B cell (primary cell): ENCODE data around the gene MSANTD3. TPM values are rescaled to one million over a fixed set of nuclear protein-coding genes. Genes with fewer than 3 reads are reported as not detected.

ENCODE experiments used
- ATAC-seq: fragments of 200-7000 bp; cut with Tn5 transposase; one replicate; pipeline ENCODE4 v1.10.0; 2021; ENCODE audit warnings: low read depth, mild to moderate bottlenecking, moderate number of reproducible peaks, moderate library complexity
- CTCF ChIA-PET: fragments of 350-600 bp; sonication (Branson Sonifier 250); formaldehyde crosslinking; loops from one replicate; lab custom pipeline; 2021; ENCODE audit warnings: antibody characterized with exemption, inconsistent platforms; lab: Charles Lee
- POLR2A ChIA-PET: fragments of 350-600 bp; sonication (Branson Sonifier 250); formaldehyde crosslinking; loops from one replicate; lab custom pipeline; 2021; ENCODE audit warnings: antibody characterized with exemption; lab: Charles Lee
- DNase-seq: peaks from one replicate; pipeline ENCODE4 v3.0.0; 2013
- H2AFZ ChIP-seq: 2 replicates; pipeline ENCODE4 v1.6.1; 2012; ENCODE audit warnings: mild to moderate bottlenecking, low read depth, low read length; ENCODE audit not compliant: insufficient read depth, poor library complexity, severe bottlenecking
- H3K27ac ChIP-seq, 2 donors: 1 replicate in 1 of 2; 2 replicates in 1 of 2; pipeline ENCODE4 v1.5.1; 2012 to 2013; ENCODE audit warnings: low read length in 2 of 2, mild to moderate bottlenecking in 2 of 2, moderate library complexity in 1 of 2
- H3K27me3 ChIP-seq, 4 experiments: fragments of 200-600 bp in 1 of 4; sonication (generic) in 1 of 4; replicated peaks in 1 of 4; 1 replicate in 2 of 4; 2 replicates in 2 of 4; pipeline versions ENCODE4 v1.6.1 to v1.7.0; 2013 to 2016; ENCODE audit warnings: low read length in 3 of 4, mild to moderate bottlenecking in 2 of 4, mixed read lengths in 1 of 4, moderate library complexity in 1 of 4; ENCODE audit not compliant: insufficient read depth in 4 of 4, control insufficient read depth in 3 of 4; ENCODE audit errors: control extremely low read depth in 1 of 4
- H3K36me3 ChIP-seq, 2 experiments: replicated peaks in 1 of 2; 1 replicate in 1 of 2; 2 replicates in 1 of 2; pipeline versions ENCODE4 v1.6.1 to v1.7.1; 2013; ENCODE audit warnings: low read length in 1 of 2; ENCODE audit not compliant: insufficient read depth in 2 of 2, control insufficient read depth in 1 of 2; ENCODE audit errors: control extremely low read depth in 1 of 2, extremely low read depth in 1 of 2
- H3K4me1 ChIP-seq, 2 donors: fragments of 200-600 bp in 1 of 2; sonication (generic) in 1 of 2; 1 replicate in 1 of 2; 2 replicates in 1 of 2; pipeline versions ENCODE4 v1.5.1 to v1.6.1; 2013 to 2017; ENCODE audit warnings: low read length in 2 of 2; ENCODE audit not compliant: control insufficient read depth in 2 of 2, insufficient read depth in 2 of 2
- H3K4me2 ChIP-seq: replicated peaks from 2 replicates; pipeline ENCODE3; 2012; ENCODE audit warnings: mild to moderate bottlenecking, low read depth, low read length; ENCODE audit not compliant: poor library complexity, severe bottlenecking
- H3K4me3 ChIP-seq, 5 experiments: fragments of 200-600 bp in 1 of 5; sonication (generic) in 1 of 5; 1 replicate in 3 of 5; 2 replicates in 2 of 5; pipeline versions ENCODE4 v1.5.1 to v1.7.0; 2011 to 2016; ENCODE audit warnings: low read length in 4 of 5, mild to moderate bottlenecking in 4 of 5, low read depth in 2 of 5, control low read depth in 1 of 5, moderate library complexity in 1 of 5; ENCODE audit not compliant: insufficient read depth in 1 of 5; ENCODE audit errors: control extremely low read depth in 1 of 5, extremely low read depth in 1 of 5
- H3K79me2 ChIP-seq: fragments of 200-600 bp; sonication (generic); one replicate; pipeline ENCODE4 v1.6.0; 2016; ENCODE audit warnings: low read length; ENCODE audit not compliant: control insufficient read depth, insufficient read depth
- H3K9ac ChIP-seq: fragments of 200-600 bp; sonication (generic); 2 replicates; pipeline ENCODE4 v1.6.1; 2017; ENCODE audit warnings: mild to moderate bottlenecking, low read length, moderate library complexity
- H3K9me3 ChIP-seq, 3 donors: one replicate each; pipeline versions ENCODE4 v1.6.1 to v1.7.1; 2013; ENCODE audit warnings: low read length in 2 of 3; ENCODE audit not compliant: control insufficient read depth in 2 of 3, insufficient read depth in 1 of 3; ENCODE audit errors: control extremely low read depth in 1 of 3
- H4K20me1 ChIP-seq: 2 replicates; pipeline ENCODE4 v1.6.0; 2012; ENCODE audit warnings: mild to moderate bottlenecking, low read length; ENCODE audit not compliant: insufficient read depth, control insufficient read depth, poor library complexity, severe bottlenecking
- H3K27ac Mint-ChIP-seq: one replicate; pipeline ENCODE4 v1.8.0; 2021; ENCODE audit warnings: mixed read lengths
- H3K27me3 Mint-ChIP-seq: one replicate; pipeline ENCODE4 v1.8.0; 2021; ENCODE audit warnings: mixed read lengths
- H3K4me1 Mint-ChIP-seq: one replicate; pipeline ENCODE4 v1.8.0; 2021; ENCODE audit warnings: mixed read lengths
- H3K4me3 Mint-ChIP-seq: one replicate; pipeline ENCODE4 v1.8.0; 2021; ENCODE audit warnings: mixed read lengths
- H3K9me3 Mint-ChIP-seq: one replicate; pipeline ENCODE4 v1.8.0; 2022; ENCODE audit warnings: mixed read lengths; ENCODE audit not compliant: insufficient read depth
- EZH2 ChIP-seq: IDR thresholded peaks from 2 replicates; pipeline ENCODE4 v1.6.1; 2012; ENCODE audit warnings: borderline replicate concordance, low read depth, mild to moderate bottlenecking, moderate library complexity, low read length; ENCODE audit not compliant: insufficient read depth, poor library complexity, severe bottlenecking
- WGBS: methylation state at CpG from one replicate; pipeline ENCODE4 v1.1.5; 2013; ENCODE audit warnings: missing lambda C conversion rate; ENCODE audit not compliant: insufficient coverage; 5-methylcytosine and 5-hydroxymethylcytosine counted together
- intact Hi-C: fragments of 100-400 bp; cut with micrococcal nuclease; formaldehyde crosslinking; loops from one replicate; pipeline ENCODE4 v1.10.0; 2022
- polyA plus RNA-seq: library from polyadenylated mRNA; depleted of rRNA; stranded (reverse); fragments of >200 nt; gene quantifications from 2 replicates; pipeline ENCODE4 v1.2.3, GENCODE V29; 2012
- total RNA-seq, 2 donors: library from RNA; stranded (reverse); fragments of 120-200 nt in 1 of 2; gene quantifications; 1 replicate in 1 of 2; 2 replicates in 1 of 2; pipeline versions ENCODE4 v1.2.3 to v1.2.4, GENCODE V29; 2013 to 2022
- TF ChIP-seq, protein P1 (sequence below): fragments of 200-600 bp; IDR thresholded peaks from one replicate; pipeline ENCODE4 v1.8.0; 2022; ENCODE audit warnings: antibody characterized with exemption, mild to moderate bottlenecking

Gene MSANTD3
- total and polyA plus RNA-seq, 2 donors (not counting 1 experiment from before 2014, with no cell fraction given) = 5.9 to 12.1 TPM

DNA sequence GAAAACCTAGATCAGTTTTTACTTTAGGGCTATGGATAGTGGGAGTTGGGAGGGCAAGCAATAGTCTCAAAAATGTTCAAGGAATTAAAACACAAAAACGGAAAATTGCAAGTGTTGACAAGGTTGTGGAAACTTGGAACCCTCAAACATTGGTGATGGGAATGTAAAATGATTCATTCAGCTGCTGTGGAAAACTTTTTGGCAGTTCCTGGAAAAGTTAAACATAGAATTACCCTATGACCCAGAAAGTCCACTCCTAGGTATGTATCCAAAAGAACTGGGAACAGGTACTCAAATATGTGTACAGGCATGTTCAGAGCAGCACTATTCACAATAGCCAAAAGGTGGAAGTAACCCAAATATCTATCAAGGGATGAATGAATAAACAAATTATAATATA is 1.2 kb upstream of the MSANTD3 start:
- ChIA-PET POLR2A (no interaction called here), CTCF (interaction anchor here (1.3 kb wide), 2 partner anchors 12 to 14 kb away, joined by 8 to 12 read pairs; no protein-coding TSS in a partner anchor)
- no peak overlapping the region for H3K9ac ChIP-seq
- H3K4me2 ChIP-seq = no peak overlapping the region
- peaks cover 21% of the 10 kb centered on the region for H3K4me1 Mint-ChIP-seq
- DNase-seq = no peak
- ATAC-seq = no peak
- 75% methylated on average over 1 of the region's 1 CpG for WGBS
- peaks cover 5% of the 10 kb centered on the region for H3K27me3 Mint-ChIP-seq
- no peaks in the 10 kb centered on the region for H3K9me3 Mint-ChIP-seq
- H4K20me1 ChIP-seq = no peaks in the 10 kb centered on the region
- no peak overlapping the region for H3K27ac Mint-ChIP-seq
- H3K4me3 Mint-ChIP-seq = peak overlapping the region; percentile 95
- peaks cover 9% of the 10 kb centered on the region for H3K79me2 ChIP-seq
- no peak overlapping the region for H2AFZ ChIP-seq
- H3K4me3 ChIP-seq = no peak overlapping the region
- no peak overlapping the region for H3K27ac ChIP-seq
- no peaks in the 10 kb centered on the region for H3K9me3 ChIP-seq
- H3K4me1 ChIP-seq = peaks cover 13 to 16% of the 10 kb centered on the region in 2 donors
- intact Hi-C loops = loop anchor here (1.0 to 5.0 kb wide), 4 partner anchors 13 to 172 kb away; partner anchors contain the start of gene TEX10
- H3K36me3 ChIP-seq = no peaks in the 10 kb centered on the region
- H3K27me3 ChIP-seq = peaks cover 0 to 4% (median 0%) of the 10 kb centered on the region in 4 experiments
- TF ChIP-seq, protein P1, sequence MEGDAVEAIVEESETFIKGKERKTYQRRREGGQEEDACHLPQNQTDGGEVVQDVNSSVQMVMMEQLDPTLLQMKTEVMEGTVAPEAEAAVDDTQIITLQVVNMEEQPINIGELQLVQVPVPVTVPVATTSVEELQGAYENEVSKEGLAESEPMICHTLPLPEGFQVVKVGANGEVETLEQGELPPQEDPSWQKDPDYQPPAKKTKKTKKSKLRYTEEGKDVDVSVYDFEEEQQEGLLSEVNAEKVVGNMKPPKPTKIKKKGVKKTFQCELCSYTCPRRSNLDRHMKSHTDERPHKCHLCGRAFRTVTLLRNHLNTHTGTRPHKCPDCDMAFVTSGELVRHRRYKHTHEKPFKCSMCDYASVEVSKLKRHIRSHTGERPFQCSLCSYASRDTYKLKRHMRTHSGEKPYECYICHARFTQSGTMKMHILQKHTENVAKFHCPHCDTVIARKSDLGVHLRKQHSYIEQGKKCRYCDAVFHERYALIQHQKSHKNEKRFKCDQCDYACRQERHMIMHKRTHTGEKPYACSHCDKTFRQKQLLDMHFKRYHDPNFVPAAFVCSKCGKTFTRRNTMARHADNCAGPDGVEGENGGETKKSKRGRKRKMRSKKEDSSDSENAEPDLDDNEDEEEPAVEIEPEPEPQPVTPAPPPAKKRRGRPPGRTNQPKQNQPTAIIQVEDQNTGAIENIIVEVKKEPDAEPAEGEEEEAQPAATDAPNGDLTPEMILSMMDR = no peak
- no peak for TF ChIP-seq EZH2

- POLR2A ChIA-PET = no interaction called here
- peak overlapping the region in 1 of 2 donors; percentile 59 for H3K27ac ChIP-seq
- H3K4me2 ChIP-seq = peak overlapping the region; percentile 87
- no peaks in the 10 kb centered on the region for H3K9me3 ChIP-seq
- peaks cover 9% of the 10 kb centered on the region for H3K79me2 ChIP-seq
- peaks cover 5% of the 10 kb centered on the region for H3K27me3 Mint-ChIP-seq
- peaks cover 21% of the 10 kb centered on the region for H3K4me1 Mint-ChIP-seq
- peaks cover 0 to 4% (median 0%) of the 10 kb centered on the region in 4 experiments for H3K27me3 ChIP-seq
- H3K4me1 ChIP-seq = peaks cover 13 to 16% of the 10 kb centered on the region in 2 donors
- peak overlapping the region; percentile 95 for H3K4me3 Mint-ChIP-seq
- CTCF ChIA-PET = interaction anchor here (0.7 to 1.9 kb wide), 5 partner anchors 9 to 73 kb away, joined by 3 to 11 read pairs (median 4); partner anchors contain the start of gene TEX10
- peak overlapping the region; percentile 84 for H2AFZ ChIP-seq
- H3K36me3 ChIP-seq = no peaks in the 10 kb centered on the region
- H3K9me3 Mint-ChIP-seq = no peaks in the 10 kb centered on the region
- DNase-seq = no peak
- peak overlapping the region; percentile 40 to 76 (median 61) for H3K4me3 ChIP-seq
- peak overlapping the region; percentile 79 for H3K9ac ChIP-seq
- intact Hi-C loops = loop anchor here (1.0 to 5.0 kb wide), 4 partner anchors 12 to 171 kb away; partner anchors contain the start of gene TEX10
- 20% methylated on average over 1 of the region's 7 CpGs for WGBS
- H3K27ac Mint-ChIP-seq = peak overlapping the region; percentile 93
- H4K20me1 ChIP-seq = no peaks in the 10 kb centered on the region
- TF ChIP-seq, protein P1 = no peak
- TF ChIP-seq EZH2 = no peak
- no peak for ATAC-seq
These were observed 784 bp upstream of the MSANTD3 start for GRCh38 chr9:100426189-100426529.
